ENCODE measurements around the gene PRKN.

PRKN gene

DNA sequence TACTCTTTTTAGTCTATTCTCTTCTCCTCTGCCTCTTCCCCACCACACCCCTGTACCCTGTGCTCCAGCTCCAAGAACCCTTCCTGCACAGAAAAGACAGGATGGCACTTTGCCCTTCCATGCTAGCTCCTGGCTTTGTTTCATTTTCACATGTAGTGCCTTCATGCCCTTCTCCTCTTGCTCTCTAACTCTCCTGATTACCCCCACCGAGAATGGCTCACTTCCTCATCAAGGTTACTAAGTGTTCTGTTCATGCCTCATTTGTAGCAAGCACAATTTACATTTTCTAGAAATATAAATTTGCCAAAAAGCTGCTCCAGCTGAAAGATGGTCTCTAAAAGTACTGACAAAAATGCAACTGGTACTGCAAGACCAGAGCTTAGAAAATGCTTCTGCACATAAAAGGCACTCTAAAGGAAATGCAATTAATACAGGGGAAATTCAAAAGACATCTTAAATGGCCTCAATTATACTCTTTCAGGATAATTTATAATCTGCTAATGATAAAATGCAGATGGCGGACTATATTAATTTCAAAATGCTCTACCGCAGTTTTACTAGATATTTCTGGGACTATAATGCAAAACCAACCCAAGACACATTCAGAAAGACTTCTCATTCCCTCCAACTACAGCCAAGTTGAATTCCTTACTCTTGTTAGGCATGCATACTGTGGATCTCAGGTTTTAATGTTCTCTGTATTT, 570.2 kb downstream of the PRKN start:
- DNase-seq = no peak

DNA sequence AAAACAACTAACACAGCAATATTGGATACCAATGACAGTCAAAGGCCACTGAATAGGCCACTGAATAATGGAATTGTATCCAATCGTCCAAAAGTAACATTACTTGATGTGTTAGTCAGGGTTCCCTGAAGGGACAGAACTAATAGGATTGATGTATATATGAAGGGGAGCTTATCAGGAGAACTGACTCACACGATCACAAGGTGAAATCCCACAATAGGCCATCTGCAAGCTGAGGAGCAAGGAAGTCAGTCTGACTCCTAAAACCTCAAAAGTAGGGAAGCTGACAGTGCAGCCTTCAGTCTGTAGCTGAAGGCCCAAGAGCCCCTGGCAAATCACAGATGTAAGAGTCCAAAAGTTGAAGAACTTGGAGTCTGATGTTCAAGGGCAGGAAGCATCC, 571.4 kb downstream of the PRKN start:
- DNase-seq = no peak

DNA sequence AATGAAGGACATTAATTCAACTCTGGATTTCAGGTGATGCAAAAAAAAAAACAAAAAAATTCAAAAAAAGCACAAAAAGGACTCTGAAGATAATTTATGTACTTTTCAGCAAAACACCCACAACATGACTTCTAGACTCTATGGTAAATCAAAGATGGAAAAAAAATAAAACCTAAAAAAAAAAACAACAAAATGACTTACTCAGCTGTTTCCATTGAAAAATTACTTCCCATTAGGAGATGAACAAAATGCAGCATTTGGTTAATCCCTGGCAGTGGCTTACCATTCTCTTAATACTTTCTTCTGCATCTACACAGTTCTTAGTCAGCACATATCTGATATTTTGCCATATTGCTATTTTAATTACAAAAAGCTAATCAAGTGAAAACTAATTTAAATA, 572.6 kb downstream of the PRKN start:
- no peak for DNase-seq

DNA sequence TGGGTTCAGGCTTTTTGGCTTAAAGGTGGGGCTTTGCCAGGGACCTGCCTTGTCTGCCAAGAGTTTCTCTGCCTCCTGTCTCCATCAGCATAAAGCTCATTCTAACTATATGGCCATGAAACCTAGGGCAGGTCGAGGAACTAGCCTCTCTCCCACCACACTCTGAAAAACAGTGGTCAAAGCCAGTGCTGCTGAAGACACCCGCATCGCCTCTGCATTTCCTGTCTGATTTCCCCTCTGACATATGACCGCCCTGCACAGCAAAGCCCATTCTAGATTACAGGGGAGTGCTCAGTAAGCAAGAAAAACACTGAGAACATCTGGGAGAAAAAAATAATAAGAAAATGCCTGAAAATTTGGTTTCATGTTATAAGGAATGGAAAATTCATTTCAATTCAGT, 573.6 kb downstream of the PRKN start:
- DNase-seq = no peak

DNA sequence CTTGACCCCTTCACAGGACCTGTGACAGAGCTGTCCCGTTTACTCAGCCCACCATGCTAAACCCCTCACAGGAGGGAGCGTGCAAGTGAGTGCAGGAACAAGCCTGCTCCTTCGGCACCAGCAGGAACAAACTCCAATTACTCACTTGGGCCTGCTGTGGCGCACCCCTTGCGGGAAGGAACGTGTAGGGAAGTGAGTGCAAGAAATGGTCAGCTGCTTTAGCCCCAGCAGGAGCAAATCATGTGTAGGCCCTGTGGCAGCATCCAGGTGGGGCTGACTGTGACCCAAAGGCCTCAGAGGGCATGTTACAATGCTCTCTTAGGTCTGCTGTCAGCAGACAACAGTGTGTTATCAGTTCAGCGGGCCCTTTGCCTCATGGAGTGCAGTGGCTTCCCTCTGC, 574.4 kb downstream of the PRKN start:
- DNase-seq = no peak

DNA sequence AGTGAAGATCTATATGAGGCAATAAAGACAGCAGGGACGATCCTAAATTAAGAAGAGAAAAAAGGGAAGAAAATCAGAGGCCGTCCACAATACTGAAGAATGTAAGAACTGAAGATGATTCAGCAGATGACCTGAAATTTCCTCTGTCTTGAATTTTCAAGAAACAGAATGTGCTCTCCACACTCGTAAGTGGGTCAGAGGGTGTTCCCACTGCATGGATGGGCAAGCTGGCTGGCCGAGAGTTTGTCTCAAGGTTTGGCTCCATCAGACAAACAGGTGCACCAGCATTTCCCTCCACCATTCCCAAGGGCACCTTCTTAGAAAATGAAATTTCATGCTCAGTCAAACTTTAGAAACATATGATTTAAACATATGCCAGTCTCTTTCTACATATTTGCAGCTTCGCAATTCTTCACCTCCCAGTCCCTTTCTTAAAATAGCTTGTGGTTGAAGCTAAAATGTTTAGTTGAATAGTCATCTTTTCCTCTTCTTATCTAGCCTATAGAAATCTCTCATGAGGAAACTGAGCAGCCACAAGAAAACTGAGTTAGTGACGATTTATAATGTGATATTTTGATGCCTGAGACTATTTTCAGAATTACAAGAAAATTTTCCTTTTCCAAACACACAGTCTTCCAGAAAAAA, 576.4 kb downstream of the PRKN start:
- DNase-seq = no peak

DNA sequence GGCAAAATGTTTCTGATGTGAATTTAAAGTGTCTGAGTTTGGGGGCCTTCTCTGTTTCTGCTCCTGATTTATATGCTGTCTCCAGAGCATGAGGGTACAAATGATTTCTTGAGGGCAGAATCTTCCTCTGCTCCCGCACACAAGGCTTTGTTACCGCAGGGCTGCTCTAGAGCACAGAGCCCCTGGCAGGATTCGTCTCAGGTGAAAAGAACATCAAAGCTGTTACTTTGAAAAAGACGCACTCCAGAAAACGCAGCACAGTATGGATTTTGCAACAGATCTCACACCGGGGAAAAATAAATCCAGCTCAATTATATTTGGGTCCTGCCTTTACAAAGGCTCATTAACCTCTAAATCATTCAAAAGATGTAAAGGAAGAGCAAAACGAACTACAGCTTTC, 577.3 kb downstream of the PRKN start:
- DNase-seq = no peak

DNA sequence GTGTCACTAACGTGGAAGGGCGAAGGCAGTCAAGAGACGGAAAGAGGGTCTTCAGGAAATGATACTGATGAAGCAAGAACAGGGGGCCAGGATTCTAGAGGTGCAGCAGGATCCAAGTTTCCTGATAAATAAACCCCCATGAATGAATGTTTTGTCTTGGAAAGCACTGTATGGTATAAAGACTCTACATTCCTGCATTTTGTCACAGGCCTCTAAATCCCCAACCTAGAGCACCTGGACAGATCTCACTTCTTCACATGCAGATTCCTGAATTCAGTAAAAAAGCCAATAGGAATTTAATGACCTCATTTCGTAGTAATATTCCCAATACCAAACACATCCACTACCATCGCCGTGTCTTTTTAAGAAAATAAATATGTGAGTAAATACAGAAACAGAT, 577.8 kb downstream of the PRKN start:
- no peak for DNase-seq

DNA sequence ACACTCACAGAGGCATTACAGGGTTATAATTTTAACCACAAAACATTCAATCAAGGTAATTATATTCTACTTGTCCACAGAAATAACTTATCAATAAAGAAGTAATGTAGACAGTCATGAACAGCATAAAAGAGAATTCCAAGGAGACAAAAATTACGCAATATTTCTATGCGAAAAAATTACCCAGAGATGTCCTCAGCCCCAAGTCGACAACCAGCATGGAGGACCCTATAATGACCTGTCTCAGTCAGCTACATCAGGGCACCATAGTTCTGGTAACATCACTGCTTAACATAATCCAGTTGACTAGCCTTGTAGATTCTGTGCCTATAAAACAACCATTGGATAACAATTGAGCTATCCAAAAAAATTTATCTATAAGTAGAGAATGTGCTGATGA, 579.8 kb downstream of the PRKN start:
- DNase-seq = no peak

DNA sequence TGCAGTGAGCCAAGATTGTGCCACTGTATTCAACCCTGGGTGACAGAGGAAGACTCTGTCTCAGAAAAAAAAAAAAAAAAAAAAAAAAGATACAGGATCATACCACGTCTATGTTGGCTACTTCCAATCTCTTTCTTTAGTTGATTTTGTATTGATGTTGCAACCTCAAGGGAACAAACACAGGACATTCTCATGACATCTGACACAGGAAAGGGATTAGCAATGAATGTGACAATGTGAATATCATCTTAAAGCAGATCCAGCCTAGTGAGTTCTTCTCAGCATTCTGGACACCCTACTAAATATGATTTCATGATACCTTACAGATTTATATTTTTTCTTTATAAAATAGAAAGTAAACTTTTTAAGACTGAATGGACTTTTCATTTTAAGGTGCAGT, 580.3 kb downstream of the PRKN start:
- DNase-seq = no peak

DNA sequence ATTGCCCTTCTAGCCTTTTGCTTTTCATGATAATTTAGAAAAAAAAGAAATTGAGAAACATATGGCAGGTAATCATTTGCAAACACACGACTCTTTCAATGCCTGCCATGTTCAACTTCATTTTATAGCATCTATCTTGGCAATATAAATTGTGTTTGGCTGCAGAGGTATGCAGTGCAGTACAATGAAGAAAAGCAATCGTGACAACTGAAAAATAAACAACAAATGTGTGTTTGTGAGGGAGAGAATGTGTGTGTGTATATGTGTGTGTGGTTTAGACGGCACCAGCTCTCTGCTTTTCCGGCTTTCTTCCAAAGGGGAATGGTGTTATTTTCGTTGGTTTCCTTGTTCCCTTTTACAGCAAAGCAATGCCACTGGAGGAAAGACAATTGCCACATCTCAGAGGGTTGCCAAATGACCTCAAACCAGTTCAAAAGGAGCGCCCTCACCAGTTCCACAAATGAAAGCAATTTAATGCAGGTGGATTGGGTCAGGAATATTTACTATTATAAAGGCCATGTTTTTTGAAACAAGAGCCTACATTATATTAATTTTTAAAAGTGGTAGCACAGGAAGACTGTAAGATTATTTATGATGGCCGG, 587.2 kb downstream of the PRKN start:
- DNase-seq = no peak

DNA sequence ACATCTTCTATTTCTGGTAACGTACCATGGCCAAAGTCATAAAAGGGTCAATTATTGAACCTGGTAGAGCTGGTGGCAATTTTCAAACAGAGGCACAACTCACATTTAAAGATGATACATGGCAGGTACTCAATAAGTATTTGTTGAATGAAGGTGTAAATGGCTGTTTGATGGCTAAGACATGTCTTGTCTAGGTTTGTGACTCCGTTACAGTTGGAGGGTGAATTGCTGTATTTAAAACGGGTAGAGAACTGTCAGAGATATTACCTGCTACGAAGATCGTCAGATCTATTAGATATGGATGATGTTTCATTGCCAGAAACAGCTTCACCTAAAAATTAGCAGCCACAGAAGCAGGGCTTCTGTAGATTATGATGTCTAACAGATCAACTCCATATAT, 601.9 kb downstream of the PRKN start:
- no peak for DNase-seq

DNA sequence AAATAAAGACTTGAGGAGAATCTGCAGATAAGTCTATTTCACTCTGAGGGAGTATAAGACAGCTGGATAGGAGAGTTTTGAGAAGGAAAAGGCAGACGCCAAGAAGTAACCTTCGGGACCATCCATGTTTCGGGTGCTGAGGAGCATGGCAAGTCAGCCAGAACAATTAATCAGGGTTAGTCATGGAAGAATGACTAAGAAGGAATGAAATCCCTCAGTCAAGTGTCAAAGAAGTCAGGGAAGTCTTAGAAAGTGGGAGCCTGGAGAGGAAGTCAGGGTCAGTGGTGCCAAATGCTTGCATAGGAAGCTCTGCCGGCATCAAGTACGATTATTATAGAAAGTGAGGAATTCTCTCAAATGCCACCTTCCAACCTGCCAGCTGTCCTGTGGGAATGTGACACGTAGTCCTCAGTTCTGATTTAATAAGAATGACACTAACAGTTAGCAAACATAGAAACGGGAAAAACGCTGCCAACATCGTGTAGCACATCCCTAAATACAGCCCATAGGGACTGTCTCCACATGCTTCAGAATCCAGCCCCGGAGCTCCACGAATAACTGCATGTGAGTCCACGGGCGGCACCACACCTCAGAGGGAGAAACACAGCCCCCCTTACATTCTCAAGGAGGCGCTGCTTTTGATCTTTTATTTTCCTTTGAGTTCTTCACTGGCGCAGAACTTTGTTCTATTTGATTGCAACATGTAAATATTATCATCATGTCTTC, 602.7 kb downstream of the PRKN start:
- no peak for DNase-seq

DNA sequence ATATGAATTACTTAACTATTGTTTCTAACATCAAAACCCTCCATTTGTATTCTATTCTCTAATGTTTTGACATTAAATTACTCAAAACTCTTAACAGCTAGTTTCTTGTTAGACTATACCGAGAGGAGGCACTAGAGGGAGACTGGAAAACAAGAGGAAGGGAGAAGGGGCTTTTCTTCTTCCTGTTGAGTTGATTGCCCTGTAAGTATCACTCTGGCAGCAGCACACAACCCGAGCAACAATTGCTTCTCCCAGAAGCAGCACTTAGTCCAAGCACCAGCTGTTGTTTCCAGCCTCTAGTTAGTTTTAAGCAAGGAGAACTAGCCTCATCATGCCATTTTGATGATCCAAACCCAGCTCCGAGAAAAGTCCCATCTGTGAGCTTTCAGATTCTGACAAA, 603.8 kb downstream of the PRKN start:
- no peak for DNase-seq

DNA sequence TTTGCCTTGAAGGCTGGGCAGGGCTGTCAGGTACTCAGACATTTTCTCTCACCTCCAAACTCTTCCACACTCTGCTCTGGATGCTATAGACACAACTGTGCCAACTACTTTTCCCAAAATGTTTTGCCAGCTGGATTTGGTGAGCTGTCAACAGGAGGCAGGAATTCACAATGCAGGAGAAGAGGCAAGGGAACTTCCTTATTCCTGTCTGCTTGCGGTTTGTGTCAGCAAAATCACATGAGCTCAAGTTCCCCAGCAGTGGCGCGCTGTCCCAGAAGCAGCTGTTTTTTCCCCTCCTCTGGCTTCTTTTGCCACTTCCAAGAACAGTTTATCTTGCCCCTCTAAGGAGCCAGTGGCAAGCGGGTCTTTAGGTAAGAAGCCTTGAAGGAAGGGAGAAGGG, 608.2 kb downstream of the PRKN start:
- no peak for DNase-seq

DNA sequence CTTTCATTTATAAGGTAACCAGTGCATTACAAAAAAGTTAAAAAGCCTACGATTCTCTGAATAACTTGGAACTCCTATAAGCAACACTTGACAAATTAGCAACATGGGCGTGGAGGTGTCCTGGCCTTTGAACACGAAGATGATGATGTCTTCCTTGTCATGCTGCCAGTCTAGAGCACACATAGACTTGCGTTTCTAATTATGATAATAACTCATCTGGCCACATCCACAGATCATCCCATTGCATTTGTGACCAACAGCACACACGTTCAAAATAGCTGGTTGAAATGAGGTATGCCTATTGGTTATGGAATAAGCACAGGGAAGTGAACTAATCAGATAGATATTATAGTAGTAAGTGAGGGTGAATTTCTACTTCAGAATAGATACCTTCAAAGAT, 608.9 kb downstream of the PRKN start:
- DNase-seq = no peak

DNA sequence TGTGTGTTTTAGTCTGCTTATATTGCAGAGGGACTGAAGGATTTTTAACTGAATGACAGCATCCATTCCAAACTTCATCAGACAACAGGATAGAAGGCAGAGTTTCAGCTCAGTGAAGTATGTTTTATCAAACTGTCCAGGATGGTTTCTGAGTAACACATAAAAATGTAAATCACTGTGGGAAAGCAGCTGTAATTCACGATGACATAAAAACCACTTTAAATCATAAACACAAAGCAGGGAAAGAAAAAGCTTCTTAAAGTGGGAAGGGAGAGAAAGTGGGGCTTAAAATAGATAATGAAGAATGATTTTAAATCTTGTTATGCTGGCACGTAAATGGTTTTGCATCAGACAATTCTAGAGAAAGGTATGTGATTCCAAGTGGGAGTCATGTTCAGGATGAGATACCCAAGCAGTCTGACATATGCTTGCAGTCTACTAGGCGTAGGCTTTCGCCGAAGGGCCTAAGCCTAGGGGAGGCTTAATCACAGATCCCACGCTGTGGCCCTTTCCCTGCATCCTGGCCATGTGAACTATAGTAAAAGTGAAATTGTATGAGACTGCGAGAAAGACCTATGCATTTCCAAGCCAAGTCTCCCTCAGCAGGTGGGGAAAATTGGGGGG, 610.6 kb downstream of the PRKN start:
- no peak for DNase-seq

DNA sequence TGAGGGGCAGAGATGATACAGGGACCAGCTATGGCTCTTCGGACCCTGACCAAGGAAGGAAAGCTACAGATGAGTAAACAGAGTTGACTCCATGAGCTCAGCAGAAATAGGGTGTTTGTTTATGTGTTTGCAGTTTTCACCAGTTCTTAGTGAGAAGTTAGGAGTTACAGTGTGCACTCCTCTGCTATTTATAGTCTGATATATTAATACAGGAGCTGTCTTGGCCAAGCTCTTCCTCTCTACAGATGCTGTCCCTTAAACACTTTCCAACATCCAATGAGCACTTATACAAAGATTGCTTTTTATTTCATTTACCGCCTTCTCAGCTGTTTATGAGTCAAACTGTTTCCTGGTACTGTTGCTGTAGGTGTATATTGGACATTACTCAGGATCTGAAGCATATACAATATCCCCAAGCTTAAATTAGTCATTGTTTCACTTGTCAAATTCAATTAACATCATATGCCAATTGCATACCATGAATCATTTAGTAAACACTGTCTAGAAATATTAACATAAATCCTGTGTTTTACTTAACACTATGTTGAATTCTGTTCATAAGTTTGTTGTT, 618.0 kb downstream of the PRKN start:
- DNase-seq = no peak

DNA sequence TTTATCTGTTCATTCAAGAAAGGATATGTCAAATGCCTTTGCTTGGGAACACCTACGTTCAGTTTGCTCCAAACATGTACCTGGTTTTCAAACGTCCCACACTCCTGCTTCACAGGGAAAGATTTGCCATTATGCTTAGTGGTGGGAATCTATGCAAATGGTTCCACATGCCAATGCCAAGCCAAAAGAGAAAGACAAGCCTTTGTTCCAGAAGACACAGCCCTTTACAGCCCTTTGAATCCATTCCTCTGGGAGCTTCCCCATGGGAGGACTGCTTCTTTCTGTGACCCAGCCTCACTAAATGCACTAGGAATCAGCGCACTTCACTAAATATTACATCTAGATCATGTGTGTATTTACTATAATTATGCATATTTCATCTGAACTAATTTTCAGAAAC, 619.5 kb downstream of the PRKN start:
- no peak for DNase-seq

DNA sequence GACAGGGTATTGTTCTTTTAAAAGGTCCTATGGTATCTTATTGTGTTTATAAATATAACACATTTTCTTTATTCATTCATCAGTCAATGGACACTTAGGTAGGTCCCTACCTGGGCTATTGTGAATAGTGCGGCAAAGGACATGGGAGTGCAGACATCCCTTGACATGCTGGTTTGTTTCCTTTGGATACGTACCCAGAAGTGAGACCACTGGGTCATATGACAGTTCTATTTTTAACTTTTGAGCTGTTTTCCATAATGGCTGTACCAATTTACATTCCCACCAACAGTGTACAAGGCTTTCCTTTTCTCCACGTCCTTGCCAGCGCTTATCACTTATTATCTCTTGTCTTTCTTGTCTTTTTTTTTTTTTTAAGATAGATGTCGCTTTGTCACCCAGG, 627.5 kb downstream of the PRKN start:
- DNase-seq = no peak

DNA sequence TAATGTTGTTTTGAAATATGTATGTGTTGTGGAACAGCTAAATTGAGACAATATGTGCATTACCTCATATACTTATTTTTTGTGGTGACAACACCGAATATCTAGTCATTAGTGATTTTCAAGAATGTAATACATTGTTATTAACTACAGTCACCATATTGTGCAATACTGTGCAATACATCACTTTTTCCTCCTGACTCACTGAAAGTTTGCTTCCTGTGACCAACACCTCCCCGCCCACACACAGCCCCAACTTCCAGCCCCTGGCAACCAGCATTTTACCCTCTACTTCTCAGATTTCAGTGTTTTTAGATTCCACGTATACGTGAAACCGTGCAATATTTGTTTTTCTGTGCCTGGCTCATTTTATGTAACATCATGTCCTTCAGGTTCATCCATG, 627.9 kb downstream of the PRKN start:
- no peak for DNase-seq

DNA sequence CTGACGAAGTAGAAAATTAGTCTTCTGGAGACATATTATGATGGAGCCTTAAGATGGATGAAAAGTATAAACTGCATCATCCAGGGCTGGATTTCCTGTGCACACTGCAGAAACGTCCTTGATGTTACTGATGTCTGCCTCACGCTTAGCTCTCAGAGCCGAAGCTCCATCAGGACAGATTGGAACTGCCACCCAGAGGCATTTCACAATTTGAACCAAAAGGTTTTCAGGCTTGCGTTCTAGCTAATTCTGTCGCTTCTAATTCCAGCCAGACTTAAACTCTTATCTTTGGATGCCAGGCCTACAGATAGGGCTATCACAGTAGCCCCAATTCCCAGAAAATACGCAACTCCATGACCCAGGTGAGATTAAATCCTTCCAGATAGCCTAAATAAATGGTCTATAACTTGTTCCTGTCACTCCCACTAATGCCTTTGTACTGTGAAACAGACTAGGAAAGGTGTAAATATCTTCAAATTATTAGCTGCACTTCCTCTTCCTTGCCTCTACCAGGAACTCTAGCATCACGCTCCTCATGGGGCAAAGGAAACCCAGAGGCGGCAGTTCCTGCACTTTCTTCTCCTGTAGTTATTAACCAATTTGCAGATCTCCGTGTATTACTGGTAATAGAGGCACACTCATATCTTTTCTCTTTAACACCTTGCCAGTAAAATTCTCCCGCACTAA, 634.6 kb downstream of the PRKN start:
- DNase-seq = no peak

DNA sequence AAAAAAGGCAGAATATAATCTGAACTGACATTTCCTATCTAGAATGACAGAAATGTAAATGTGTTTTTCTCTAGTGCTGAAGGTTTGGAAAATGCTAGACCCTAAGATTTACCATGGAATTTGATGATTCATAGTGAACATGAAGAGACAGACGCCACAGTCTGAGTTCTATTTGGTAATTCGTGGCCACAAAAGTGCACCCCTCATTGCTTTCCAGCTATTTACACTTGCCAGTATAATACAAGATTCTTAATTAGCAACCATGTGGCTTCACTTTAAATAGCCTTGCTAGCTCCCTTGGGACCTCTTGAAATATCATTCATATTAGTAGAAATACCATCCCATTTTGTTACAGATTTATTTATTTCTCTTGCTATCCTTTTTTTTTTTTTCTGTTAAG, 636.8 kb downstream of the PRKN start:
- DNase-seq = no peak

Measured in DMS79 treated with DMSO at 0.1 percent for 48 hours (cell line).